ENCODE data around the gene ARHGAP9. TPM values are rescaled to one million over a fixed set of nuclear protein-coding genes. Genes with fewer than 3 reads are reported as not detected.
"Not testable (repeated sequence)": the region's sequence is repeated elsewhere in the genome, so short reads cannot be mapped to it uniquely, and the experiment has no call there.

ARHGAP9 gene
- total RNA-seq, 1 donor from 2014 or later = 0.94 TPM

DNA sequence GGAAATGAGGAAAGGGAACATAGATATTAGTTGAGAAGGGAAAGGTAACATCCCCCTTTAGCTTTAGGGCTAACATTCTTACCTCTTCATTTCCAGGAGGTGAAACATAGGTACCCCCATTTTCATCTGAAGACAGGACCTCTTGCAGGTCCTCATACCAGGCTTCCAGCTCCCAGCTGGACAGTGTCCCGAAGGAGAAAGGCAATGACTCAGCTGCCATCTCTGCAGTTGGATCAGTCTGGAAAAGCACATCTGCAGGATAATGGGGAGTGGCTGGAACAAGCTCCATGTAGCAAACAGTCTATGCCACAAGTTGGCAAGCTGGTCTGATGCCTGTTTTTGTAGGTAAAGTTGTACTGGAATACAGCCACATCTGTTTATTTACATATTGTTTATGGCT is 37.5 kb upstream of the ARHGAP9 start:
- DNase-seq = no peak

DNA sequence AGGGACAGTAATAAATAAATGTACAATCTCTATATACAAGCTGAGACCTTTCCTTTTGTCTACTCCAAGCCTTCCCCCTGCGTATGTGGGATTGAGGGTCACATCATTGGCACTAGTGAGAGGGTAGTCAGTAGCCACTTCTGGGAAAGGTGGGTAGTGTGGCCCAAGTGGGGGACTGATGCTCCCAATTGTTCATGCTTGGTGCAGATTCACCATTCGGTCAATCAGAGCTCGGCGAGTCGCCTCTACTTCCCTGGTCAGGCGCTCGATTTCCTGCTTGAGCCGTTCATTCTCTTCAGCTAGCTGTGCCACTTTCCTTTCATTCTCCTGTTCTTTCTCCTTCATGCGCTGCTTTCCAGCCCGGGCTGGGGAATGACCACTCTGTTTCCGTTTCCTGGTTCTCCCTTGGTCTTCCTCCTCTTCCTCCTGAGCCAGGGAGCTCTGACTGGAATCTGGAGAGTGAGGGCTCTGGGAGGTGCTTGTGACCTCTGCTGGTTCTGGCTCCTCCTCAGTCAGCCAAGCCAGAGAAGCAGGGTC is 37.0 kb upstream of the ARHGAP9 start:
- no peak for DNase-seq

DNA sequence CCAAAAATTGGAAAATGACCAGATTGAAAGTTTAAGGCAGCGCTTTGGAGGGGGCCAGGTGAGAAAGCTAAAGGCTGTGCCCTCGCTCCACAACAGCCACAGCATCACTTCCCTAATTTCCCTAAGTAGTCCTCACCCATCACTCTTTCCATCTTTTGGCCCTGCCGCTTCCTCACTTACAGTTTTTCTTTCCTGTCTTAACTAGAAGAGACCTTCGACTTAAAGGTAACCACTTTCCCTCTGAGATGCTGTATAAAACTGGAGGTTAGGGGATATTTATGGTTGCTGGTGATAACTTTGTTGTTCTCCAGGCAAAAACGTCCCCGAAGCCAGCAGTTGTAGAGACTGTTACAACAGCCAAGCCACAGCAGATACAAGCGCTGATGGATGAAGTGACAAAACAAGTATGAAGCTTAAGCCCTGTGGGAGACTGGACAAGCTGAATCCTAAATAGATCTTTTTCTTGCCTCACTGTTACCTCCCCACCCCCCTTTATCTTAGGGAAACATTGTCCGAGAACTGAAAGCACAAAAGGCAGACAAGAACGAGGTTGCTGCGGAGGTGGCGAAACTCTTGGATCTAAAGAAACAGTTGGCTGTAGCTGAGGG is 36.4 kb upstream of the ARHGAP9 start:
- no peak for DNase-seq

DNA sequence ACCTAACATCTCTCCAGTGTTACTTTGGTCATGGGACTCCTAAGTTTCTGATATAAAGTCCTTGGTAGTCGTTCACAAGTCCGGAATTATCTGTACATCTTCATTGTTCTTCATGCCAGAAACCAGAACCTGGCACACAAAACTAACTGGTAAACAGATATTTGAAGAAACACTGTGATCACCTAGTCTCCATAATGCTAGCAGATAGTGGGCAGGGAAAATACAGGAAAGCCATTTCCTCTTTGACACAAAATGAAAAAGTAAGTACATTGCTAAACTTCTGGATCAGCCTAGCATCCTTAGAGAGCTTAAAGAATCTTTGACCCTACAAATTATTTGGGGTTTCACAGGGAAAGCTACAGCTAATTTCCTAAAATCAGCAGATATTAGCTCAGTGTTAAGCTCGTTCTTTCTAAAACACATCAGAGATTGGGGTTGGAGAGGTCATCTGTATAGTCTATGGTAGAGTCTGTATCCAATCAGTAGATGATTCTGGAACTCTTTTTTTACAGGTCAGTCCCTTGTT is 35.8 kb upstream of the ARHGAP9 start:
- DNase-seq = no peak

DNA sequence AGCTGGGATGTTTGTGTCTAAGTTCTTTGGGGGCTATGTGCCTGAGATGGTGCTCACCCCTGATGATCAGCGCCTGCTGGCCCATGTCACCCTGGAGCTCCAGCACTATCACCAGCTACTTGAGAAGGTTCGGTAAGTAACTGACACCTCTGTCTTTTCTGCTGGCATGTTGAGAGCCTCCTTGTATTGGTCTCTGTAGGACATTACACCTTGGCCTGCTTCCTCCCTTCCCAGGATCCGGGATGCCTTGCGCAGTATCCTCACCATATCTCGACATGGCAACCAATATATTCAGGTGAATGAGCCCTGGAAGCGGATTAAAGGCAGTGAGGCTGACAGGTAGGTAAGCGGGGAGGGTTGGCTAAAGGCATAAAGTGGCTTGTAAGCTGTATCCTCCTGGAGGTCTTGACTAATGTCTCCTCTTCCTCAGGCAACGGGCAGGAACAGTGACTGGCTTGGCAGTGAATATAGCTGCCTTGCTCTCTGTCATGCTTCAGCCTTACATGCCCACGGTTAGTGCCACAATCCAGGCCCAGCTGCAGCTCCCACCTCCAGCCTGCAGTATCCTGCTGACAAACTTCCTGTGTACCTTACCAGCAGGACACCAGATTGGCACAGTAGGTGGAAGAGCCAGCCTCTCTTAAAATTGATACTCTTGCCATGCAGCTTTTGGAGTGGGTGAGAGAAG is 35.2 kb upstream of the ARHGAP9 start:
- no peak for DNase-seq

DNA sequence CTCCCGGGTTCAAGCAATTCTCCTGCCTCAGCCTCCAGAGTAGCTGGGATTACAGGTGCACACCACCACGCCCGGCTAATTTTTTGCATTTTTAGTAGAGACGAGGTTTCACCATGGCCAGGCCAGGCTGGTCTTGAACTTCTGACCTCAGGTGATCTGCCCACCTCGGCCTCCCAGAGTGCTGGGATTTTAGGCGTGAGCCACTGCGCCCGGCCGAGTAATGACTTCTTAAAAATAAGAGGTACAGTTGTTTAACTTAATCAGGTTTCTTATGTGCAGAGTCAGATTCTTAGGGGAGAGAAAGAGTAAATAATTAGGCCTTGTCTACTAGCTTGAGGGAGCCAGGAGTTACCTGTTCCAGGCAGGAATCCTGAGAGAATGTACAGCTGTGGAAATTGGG is 34.6 kb upstream of the ARHGAP9 start:
- not testable (repeated sequence) for DNase-seq

DNA sequence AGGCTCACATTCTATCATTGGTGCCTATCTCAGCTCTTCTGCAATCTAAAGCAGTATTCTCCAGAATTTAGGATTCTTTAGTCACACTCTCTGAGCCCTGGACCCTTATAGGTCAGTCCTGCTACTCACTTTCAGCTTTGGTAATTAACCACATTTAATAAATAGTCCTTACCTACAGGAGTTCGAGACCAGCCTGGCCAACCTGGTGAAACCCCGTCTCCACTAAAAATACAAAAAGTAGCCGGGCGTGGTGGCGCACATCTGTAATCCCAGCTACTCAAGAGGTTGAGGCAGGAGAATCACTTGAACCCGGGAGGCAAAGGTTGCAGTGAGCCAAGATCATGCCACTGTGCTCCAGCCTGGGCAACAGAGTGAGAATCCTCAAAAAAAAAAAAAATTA is 34.0 kb upstream of the ARHGAP9 start:
- DNase-seq = not testable (repeated sequence)

DNA sequence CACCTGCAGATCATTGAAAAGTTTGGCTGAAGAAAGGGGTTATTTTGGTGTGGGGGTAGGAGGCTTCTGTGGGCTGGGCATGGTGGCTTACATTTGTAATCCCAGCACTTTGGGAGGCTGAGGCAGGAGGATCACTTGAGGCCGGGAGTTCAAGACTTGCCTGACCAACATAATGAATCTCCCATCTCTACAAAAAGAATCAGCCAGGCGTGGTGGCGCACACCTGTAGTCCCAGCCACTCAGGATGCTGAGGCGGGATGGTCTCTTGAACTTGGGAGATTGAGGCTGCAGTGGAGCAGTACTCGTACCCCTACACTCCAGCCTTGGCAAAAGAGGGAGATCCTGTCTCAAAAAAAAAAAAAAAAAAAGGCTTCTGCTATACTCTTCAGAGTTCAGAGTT is 33.6 kb upstream of the ARHGAP9 start:
- no peak for DNase-seq

DNA sequence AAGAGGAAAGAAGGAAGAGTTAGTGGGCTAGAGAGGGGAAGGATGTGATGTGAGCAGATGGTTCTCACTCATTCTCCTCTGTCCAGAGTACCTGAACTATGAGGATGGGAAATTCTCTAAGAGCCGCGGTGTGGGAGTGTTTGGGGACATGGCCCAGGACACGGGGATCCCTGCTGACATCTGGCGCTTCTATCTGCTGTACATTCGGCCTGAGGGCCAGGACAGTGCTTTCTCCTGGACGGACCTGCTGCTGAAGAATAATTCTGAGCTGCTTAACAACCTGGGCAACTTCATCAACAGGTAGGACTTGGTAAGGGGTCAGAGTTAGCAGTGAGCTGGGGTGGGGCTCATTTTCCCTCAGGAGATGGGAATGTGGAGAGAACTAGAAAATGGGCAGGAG is 33.0 kb upstream of the ARHGAP9 start:
- DNase-seq = no peak

DNA sequence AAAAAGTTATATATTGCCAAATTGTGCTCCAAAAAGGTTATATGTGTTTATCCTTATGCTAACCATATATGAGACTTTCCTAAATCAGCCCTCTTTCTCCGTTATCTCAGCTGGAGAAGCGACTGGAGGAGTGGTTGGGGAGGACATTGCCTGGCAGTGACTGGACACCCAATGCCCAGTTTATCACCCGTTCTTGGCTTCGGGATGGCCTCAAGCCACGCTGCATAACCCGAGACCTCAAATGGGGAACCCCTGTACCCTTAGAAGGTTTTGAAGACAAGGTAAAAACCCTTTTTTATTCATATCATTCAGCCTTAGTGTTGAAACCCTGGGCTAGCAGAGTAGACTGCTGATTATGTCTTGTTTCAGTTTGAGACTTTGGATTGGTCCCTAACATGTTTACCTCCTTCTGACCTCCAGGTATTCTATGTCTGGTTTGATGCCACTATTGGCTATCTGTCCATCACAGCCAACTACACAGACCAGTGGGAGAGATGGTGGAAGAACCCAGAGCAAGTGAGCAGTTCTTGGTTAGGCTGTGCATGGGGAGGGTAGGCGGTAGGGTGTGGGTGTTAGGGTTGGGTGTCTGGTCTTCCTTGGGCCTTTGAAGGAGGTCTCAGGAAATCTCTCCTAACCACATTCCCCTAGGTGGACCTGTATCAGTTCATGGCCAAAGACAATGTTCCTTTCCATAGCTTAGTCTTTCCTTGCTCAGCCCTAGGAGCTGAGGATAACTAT is 32.1 kb upstream of the ARHGAP9 start:
- no peak for DNase-seq

DNA sequence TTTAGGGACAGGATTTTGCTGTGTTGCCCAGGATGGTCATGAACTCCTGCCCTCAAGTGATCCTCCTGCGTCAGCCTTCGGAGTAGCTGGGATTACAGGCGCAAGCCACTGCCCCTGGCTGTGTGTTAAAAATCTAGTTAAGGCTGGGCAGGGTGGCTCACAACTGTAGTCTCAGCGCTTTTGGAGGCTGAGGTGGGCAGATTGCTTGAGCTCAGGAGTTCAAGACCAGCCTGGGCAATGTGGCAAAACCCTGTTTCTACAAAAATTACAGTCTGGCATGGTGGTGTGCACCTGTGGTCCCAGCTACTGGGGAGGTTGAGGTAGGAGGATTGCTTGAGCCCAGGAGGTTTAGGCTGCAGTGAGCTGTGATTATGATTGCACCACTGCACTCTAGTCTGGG is 31.5 kb upstream of the ARHGAP9 start:
- DNase-seq = no peak

DNA sequence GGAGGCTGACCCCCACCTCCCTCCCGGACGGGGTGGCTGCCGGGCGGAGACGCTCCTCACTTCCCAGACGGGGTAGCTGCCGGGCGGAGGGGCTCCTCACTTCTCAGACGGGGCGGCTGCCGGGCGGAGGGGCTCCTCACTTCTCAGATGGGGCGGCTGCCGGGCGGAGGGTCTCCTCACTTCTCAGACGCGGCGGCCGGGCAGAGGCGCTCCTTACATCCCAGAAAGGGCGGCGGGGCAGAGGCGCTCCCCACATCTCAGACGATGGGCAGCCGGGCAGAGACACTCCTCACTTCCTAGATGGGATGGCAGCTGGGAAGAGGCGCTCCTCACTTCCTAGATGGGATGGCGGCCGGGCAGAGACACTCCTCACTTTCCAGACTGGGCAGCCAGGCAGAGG is 28.1 kb upstream of the ARHGAP9 start:
- not testable (repeated sequence) for DNase-seq

DNA sequence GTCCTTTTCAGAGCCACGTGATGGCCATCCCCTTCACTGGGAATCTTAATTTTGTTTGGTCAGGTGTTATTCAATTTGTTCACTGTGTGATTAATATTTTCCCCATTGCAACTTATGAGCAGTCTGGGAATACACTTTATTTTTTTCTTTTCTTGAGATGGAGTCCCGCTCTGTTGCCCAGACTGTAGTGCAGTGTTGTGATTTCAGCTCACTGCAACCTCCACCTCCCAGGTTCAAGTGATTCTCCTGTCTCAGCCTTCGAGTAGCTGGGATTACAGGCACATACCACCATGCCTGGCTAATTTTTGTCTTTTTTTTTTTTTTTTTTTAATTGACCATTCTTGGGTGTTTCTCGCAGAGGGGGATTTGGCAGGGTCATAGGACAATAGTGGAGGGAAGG is 26.9 kb upstream of the ARHGAP9 start:
- DNase-seq = not testable (repeated sequence)

DNA sequence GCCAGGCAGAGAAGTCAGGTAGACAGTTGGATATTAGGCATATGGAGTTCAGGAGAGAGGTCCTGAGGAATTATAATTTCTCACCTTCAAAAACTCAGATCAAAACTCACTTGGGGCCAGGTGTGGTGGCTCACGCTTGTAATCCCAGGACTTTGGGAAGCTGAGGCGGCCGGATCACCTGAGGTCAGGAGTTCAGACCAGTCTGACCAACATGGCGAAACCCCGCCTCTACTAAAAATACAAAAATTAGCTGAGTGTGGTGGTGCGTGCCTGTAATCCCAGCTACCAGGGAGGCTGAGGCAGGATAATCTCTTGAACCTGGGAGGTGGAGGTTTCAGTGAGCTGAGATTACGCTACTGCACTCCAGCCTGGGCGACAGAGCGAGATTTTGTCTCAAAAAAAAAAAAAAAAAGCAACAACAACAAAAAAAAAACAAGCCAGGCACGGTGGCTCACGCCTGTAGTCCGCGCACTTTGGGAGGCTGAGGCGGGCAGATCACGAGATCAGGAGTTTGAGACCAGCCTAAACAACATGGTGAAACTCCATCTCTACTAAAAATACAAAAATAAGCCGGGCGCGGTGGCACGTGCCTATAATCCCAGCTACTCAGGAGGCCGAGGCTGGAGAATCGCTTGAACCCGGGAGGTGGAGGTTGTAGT is 22.8 kb upstream of the ARHGAP9 start:
- DNase-seq = not testable (repeated sequence)

DNA sequence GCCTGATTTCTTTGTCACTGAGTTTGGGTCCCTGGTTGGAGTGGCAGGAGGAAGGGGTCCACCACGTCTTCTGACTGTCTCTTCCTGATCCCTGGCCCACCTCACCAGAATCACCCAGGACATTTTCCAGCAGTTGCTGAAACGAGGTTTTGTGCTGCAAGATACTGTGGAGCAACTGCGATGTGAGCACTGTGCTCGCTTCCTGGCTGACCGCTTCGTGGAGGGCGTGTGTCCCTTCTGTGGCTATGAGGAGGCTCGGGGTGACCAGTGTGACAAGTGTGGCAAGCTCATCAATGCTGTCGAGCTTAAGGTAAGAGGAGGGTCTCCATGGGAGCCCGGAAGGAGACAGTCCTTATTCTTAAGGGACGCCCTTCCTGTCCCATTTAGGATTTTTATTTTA is 20.5 kb upstream of the ARHGAP9 start:
- DNase-seq = no peak

DNA sequence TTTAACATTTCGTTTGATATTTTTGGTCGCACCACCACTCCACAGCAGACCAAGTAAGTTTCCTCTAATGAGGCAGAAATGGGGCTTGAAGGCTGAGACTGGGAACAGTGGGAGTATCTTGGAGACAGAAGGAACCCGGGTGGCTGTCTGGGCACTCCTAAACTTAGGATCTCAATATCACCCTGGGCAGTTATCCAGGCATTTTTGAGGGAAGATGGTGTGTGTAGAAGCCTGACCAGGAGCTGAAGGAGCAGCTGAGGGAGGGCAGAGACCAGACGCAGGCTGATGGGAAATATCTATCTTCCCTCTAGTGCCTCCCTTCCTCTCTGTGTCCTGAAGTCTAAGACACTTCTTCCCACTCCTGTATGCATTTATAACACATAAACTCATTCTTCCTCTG is 18.9 kb upstream of the ARHGAP9 start:
- DNase-seq = no peak

DNA sequence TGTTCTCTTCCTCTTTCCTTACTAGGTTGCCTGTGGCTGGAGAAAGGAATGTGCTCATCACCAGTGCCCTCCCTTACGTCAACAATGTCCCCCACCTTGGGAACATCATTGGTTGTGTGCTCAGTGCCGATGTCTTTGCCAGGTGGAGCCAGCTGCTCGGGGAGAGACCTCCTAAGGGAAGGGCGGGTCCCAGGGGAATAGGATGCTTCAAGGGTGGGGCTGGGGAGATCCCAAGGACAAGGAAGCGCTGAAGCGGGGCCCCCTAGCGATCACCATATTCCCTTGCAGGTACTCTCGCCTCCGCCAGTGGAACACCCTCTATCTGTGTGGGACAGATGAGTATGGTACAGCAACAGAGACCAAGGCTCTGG is 18.5 kb upstream of the ARHGAP9 start:
- no peak for DNase-seq

DNA sequence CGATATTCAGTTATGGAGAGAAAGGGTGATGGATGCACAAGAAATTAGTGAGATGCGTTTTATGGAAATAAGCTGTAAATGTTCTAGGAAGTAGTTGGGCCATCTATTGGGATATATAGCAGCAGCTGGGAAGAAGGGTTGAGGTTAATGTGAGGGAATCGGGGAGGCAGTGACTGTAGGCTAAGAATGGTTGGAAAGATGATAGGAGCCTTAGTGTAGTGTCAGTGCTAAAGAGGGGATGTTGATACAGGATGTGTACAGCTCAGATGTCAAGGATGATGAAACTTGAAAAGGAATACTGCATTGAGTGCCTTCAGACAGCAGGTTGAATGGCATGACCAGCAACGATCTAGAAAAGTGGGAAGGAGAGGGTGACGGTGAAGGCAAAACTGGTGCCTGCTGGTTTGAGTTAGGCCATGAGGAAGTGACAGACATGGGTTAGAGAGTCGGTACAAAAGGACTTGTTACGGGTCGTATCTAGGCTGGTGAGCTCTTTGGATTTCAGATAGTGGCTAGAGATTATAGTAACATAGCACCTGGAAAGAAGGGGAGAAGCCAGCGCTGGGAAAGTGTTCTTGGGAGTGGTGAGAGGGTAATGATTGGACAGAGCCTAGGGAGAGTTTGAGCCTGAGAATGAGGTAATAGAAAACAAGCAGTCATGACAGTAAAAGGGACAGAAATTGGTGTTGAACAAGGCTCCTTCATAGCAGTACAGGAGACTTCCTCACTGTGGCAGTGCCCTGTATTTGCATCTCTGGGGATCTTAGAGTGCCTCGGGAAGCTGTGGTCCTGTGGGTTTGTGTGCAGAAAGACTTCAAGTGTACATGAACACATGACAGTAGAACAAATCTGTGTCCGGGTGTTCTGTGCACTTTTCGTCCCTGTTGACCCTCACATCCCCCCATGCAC is 17.8 kb upstream of the ARHGAP9 start:
- no peak for DNase-seq

DNA sequence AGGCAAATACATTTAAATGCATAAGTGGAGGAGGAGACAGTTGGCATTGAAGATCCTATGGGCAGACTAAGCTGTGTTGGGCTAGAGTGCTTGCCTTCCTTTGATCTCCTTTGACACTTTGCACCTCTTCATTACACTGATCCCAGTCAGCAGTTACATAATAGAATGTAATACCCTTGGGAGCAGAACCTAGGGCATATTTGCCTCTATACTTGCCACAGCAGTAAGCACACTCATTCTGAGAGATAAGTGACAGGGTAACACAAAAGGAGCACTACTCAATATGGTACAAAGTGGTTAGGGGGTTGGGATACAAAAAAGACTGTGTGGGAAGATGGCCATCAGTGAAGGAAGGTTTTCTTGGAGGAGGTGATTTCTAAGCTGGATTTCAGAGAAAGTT is 17.2 kb upstream of the ARHGAP9 start:
- DNase-seq = no peak

DNA sequence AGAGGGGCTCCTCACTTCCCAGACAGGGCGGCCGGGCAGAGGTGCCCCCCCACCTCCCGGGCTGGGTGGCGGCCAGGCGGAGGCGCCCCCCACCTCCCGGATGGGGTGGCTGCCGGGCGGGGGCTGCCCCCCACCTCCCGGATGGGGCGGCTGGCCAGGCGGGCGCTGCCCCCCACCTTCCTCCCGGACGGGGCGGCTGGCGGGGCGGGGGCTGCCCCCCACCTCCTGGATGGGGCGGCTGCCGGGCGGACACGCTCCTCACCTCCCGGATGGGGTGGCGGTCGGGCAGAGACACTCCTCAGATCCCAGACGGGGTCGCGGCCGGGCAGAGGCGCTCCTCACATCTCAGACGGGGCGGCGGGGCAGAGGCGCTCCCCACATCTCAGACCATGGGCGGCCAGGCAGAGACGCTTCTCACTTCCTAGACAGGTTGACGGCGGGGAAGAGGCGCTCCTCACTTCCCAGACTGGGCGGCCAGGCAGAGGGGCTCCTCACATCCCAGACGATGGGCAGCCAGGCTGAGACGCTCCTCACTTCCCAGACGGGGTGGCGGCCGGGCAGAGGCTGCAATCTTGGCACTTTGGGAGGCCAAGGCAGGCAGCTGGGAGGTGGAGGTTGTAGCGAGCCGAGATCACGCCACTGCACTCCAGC is 15.5 kb upstream of the ARHGAP9 start:
- not testable (repeated sequence) for DNase-seq
